Left ventricle myocardium inferior (tissue), 1 donor: ENCODE data around the gene SRR. TPM values are rescaled to one million over a fixed set of nuclear protein-coding genes. Genes with fewer than 3 reads are reported as not detected.

Experiments used
- DNase-seq: peaks from one replicate; pipeline ENCODE4 v3.0.0-alpha.2; 2020
- H3K27ac ChIP-seq: fragments of 200-600 bp; replicated peaks from 2 replicates; pipeline ENCODE4 v1.8.0; 2021
- H3K27me3 ChIP-seq: fragments of 200-600 bp; 2 replicates; pipeline ENCODE4 v1.8.0; 2021; ENCODE audit warnings: low read depth
- H3K36me3 ChIP-seq: fragments of 200-600 bp; 2 replicates; pipeline ENCODE4 v1.8.0; 2021
- H3K4me1 ChIP-seq: fragments of 200-600 bp; 2 replicates; pipeline ENCODE4 v1.8.0; 2021
- H3K4me3 ChIP-seq: fragments of 200-600 bp; 2 replicates; pipeline ENCODE4 v1.8.0; 2021; ENCODE audit warnings: mild to moderate bottlenecking, moderate library complexity
- H3K9me3 ChIP-seq: fragments of 200-600 bp; replicated peaks from 2 replicates; pipeline ENCODE4 v1.8.0; 2021
- intact Hi-C: fragments of 100-400 bp; cut with micrococcal nuclease; formaldehyde crosslinking; loops from one replicate; pipeline ENCODE4 v1.11.0; 2022
- total RNA-seq: library from RNA; stranded (reverse); fragmentation: NEBNext Ultra II Directional; extraction: Animal tissue kit (Norgen Biotek cat#: 25700); gene quantifications from one replicate; pipeline ENCODE4 v1.2.1, GENCODE V29; 2021
- TF ChIP-seq, protein P1 (sequence below): fragments of 200-600 bp; IDR thresholded peaks from 2 replicates; pipeline ENCODE4 v1.8.0; 2021; ENCODE audit warnings: antibody characterized with exemption, mild to moderate bottlenecking, borderline replicate concordance
- donor health status: DM: no; HTN: yes; CAD: no; lungs with severe emphysema.

SRR gene
- total RNA-seq, 1 donor from 2014 or later = 8.2 TPM

DNA sequence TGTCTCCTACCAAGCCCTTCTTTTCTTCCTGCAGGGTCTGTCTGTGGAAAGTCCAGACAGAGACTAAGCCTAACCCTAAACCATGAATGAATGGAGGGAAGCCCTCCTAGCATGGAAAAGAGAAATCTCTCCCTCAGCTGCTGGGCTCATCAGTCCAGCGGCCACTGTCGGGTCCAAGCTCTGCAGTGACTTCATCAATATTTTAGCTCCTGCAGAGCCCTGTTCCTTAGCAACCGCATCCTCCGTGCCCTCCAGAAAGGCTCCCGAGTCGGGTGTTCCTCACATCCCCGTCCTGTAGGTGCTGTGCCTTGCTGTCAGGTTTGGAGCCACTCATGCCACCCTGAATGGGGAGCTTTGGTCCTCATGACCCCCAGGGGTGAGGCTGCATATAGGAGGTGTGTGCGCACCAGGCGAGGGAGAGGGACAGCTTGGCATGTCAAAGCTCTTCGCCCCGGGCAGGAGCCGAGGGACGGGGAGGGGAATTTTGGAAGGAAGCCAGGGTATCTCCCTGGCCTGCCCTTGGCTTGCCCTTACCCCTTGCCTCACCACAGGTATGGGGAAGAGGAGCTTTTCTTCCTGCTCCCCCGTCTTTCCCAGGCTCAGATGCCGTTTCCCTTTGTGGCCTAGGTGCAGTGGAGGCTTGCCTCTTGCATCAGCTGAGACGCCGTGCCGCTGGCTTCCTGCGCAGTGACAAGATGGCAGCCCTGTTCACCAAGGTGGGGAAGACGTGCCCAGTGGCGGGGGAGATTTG is 57.4 kb downstream of the SRR start:
- TF ChIP-seq, protein P1, sequence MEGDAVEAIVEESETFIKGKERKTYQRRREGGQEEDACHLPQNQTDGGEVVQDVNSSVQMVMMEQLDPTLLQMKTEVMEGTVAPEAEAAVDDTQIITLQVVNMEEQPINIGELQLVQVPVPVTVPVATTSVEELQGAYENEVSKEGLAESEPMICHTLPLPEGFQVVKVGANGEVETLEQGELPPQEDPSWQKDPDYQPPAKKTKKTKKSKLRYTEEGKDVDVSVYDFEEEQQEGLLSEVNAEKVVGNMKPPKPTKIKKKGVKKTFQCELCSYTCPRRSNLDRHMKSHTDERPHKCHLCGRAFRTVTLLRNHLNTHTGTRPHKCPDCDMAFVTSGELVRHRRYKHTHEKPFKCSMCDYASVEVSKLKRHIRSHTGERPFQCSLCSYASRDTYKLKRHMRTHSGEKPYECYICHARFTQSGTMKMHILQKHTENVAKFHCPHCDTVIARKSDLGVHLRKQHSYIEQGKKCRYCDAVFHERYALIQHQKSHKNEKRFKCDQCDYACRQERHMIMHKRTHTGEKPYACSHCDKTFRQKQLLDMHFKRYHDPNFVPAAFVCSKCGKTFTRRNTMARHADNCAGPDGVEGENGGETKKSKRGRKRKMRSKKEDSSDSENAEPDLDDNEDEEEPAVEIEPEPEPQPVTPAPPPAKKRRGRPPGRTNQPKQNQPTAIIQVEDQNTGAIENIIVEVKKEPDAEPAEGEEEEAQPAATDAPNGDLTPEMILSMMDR = no peak
- H3K36me3 ChIP-seq = peaks cover 20% of the 10 kb centered on the region

GRCh38 chr17:2362016-2362415 is 58.3 kb downstream of the SRR start:
- Histone ChIP-seq H3K27ac (no peak overlapping the region), H3K27me3 (no peaks in the 10 kb centered on the region), H3K36me3 (peaks cover 22% of the 10 kb centered on the region), H3K9me3 (no peaks in the 10 kb centered on the region), H3K4me3 (no peak overlapping the region), H3K4me1 (peaks cover 37% of the 10 kb centered on the region)
- intact Hi-C loops = no loop called here
- TF ChIP-seq, protein P1 = no peak
- no peak for DNase-seq

More for the DNA sequence above, 57.4 kb downstream of the SRR start:
- no peak for DNase-seq
- H3K27me3 ChIP-seq = no peaks in the 10 kb centered on the region
- no peaks in the 10 kb centered on the region for H3K9me3 ChIP-seq
- no peak overlapping the region for H3K27ac ChIP-seq
- H3K4me1 ChIP-seq = peaks cover 34% of the 10 kb centered on the region
- intact Hi-C loops = no loop called here
- no peak overlapping the region for H3K4me3 ChIP-seq

DNA sequence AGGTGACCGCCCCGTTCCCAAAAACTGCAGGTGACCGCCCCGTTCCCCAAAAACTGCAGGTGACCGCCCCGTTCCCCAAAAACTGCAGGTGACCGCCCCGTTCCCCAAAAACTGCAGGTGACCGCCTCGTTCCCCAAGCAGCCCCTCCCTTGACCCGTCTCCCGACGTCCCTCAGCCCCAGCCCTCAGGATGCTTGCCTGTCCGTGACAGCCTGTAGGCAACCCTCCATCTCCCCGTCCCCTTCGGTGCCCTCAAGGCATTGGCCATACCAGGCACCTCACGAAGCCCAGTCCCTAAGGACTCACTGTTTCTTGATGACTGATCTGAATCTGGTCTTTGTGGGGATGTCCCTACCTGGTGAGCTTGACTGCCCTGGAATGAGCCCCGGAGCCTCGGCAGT is 58.7 kb downstream of the SRR start:
- no peak for DNase-seq

GRCh38 chr17:2362881-2363280 is 59.1 kb downstream of the SRR start:
- DNase-seq = no peak
- H3K36me3 ChIP-seq = peaks cover 26% of the 10 kb centered on the region
- peaks cover 45% of the 10 kb centered on the region for H3K4me1 ChIP-seq
- TF ChIP-seq, protein P1 = no peak
- no peaks in the 10 kb centered on the region for H3K27me3 ChIP-seq
- intact Hi-C loops = no loop called here
- no peak overlapping the region for H3K4me3 ChIP-seq
- H3K9me3 ChIP-seq = no peaks in the 10 kb centered on the region
- no peak overlapping the region for H3K27ac ChIP-seq

More for the DNA sequence above, 58.7 kb downstream of the SRR start:
- no peak overlapping the region for H3K27ac ChIP-seq
- no peaks in the 10 kb centered on the region for H3K9me3 ChIP-seq
- peaks cover 26% of the 10 kb centered on the region for H3K36me3 ChIP-seq
- TF ChIP-seq, protein P1 = no peak
- no peak overlapping the region for H3K4me3 ChIP-seq
- H3K4me1 ChIP-seq = peaks cover 40% of the 10 kb centered on the region
- H3K27me3 ChIP-seq = no peaks in the 10 kb centered on the region
- intact Hi-C loops = no loop called here

GRCh38 chr17:2363318-2363717 is 59.6 kb downstream of the SRR start:
- Histone ChIP-seq H3K9me3 (no peaks in the 10 kb centered on the region), H3K4me1 (peaks cover 49% of the 10 kb centered on the region), H3K4me3 (no peak overlapping the region), H3K27ac (no peak overlapping the region), H3K27me3 (no peaks in the 10 kb centered on the region), H3K36me3 (peaks cover 26% of the 10 kb centered on the region)
- DNase-seq = no peak
- TF ChIP-seq, protein P1 = no peak
- intact Hi-C loops = no loop called here
